ENCODE measurements around the gene HDAC10. TPM values are rescaled to one million over a fixed set of nuclear protein-coding genes. Genes with fewer than 3 reads are reported as not detected.
A peak's percentile ranks its signal among the peaks of the same experiment; 100 is the strongest.

The HDAC10 gene
- total RNA-seq, 2 donors from 2014 or later: 40.5 to 59.1 TPM

DNA sequence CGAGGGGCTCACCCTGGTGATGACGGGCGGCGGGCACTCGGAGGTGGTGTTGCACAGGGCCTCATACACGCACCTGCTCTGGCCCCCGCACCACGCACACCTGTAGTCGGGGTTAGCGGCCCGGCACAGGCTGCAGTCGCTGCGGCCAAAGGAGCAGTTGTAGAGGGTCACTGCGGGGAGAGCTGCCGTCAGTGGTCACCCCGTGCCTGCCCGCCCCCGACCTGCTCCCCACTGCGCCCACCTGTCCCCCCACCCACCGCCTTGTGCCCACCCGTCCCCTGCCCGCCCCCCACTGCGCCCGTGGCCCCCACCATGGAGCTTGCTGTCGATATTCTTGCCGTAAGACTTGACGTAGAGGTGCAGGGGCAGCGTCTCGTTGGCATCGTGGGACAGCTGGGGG is 32.8 kb upstream of the HDAC10 start:
- no peak overlapping the region for H3K9ac ChIP-seq (ENCODE audit: low read depth in 2 of 2, low read length in 2 of 2)
- no peak for DNase-seq
- H3K4me1 ChIP-seq: no peaks in the 10 kb centered on the region
- no peak overlapping the region for H3K4me3 ChIP-seq
- H3K27ac ChIP-seq: no peak overlapping the region
- H3K27me3 ChIP-seq: no peaks in the 10 kb centered on the region
- no peaks in the 10 kb centered on the region for H3K9me3 ChIP-seq
- TF ChIP-seq, protein P1, sequence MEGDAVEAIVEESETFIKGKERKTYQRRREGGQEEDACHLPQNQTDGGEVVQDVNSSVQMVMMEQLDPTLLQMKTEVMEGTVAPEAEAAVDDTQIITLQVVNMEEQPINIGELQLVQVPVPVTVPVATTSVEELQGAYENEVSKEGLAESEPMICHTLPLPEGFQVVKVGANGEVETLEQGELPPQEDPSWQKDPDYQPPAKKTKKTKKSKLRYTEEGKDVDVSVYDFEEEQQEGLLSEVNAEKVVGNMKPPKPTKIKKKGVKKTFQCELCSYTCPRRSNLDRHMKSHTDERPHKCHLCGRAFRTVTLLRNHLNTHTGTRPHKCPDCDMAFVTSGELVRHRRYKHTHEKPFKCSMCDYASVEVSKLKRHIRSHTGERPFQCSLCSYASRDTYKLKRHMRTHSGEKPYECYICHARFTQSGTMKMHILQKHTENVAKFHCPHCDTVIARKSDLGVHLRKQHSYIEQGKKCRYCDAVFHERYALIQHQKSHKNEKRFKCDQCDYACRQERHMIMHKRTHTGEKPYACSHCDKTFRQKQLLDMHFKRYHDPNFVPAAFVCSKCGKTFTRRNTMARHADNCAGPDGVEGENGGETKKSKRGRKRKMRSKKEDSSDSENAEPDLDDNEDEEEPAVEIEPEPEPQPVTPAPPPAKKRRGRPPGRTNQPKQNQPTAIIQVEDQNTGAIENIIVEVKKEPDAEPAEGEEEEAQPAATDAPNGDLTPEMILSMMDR (IDR thresholded peaks at IDR 0.05): no peak
- intact Hi-C loops (cut with DNase I): no loop called here
- H3K36me3 ChIP-seq: peaks cover 41% of the 10 kb centered on the region

DNA sequence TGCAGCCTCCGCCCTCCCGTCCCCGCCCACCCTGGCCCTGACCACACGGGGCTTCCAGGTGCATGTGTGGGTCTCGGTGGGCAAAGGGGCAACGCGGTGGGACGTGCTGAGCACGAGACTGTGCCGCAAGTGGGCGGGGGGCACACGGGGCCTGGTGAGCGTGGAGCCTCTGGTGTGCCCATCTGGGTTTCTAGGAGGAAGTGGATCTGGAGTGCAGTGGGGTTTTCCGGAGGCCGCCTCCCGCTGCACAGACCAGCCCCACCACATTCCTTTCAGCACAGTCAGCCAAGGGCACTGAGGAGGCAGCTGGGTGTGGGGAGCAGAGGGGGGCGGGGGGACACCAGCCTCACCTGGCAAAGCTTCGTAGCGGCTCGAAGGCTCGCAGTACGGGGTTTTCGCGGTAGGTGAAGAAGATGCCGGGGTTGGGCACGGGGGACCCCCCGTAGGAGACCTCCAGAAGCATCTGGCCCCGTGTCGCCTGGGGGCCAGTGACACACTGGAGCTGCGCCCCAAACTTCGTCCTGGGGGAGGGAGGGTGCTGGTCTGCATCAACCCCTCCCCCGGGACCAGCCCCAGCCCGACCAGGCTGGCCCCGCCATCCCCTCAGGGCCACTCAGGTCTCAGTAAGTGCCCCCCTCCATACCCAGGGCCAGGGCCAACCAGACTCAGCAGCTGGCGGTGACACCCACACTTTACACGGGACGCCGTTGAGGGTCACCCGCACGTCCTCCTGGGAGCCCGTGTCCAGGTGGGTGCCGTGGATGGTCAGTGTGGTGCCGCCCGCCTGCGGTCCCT is 31.5 kb upstream of the HDAC10 start:
- no peaks in the 10 kb centered on the region for H3K4me1 ChIP-seq
- DNase-seq: peak; percentile 77
- H3K27ac ChIP-seq: no peak overlapping the region
- no peak overlapping the region for H3K9ac ChIP-seq (ENCODE audit: low read depth in 2 of 2, low read length in 2 of 2)
- no peaks in the 10 kb centered on the region for H3K9me3 ChIP-seq
- no peaks in the 10 kb centered on the region for H3K27me3 ChIP-seq
- H3K4me3 ChIP-seq: no peak overlapping the region
- H3K36me3 ChIP-seq: peaks cover 43% of the 10 kb centered on the region
- intact Hi-C loops (cut with DNase I): no loop called here
- TF ChIP-seq, protein P1 (IDR thresholded peaks at IDR 0.05): no peak

DNA sequence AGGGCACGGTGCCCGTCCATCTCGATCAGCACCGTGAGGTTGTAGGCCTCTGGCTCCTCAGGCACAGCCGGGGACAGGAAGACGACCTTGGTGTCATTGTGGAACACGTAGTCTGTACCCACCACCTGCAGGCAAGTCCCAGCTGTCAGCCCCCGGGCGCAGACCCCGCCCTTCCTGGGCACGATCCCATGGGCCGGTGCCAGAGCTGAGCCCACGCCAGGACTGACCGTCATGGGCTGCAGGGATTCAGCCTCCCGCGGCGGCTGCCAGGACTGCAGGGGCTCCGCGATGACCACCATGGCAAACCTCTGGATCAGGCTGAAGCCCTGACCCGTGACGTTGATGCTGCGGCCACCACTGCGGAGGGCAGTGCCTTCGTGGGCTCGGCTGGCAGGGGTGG is 30.9 kb upstream of the HDAC10 start:
- H3K27ac ChIP-seq: no peak overlapping the region
- no peak overlapping the region for H3K9ac ChIP-seq (ENCODE audit: low read depth in 2 of 2, low read length in 2 of 2)
- H3K4me1 ChIP-seq: no peaks in the 10 kb centered on the region
- no peak overlapping the region for H3K4me3 ChIP-seq
- DNase-seq: no peak
- TF ChIP-seq, protein P1 (IDR thresholded peaks at IDR 0.05): no peak
- H3K27me3 ChIP-seq: no peaks in the 10 kb centered on the region
- H3K9me3 ChIP-seq: no peaks in the 10 kb centered on the region
- peaks cover 42% of the 10 kb centered on the region for H3K36me3 ChIP-seq
- intact Hi-C loops (cut with DNase I): no loop called here

DNA sequence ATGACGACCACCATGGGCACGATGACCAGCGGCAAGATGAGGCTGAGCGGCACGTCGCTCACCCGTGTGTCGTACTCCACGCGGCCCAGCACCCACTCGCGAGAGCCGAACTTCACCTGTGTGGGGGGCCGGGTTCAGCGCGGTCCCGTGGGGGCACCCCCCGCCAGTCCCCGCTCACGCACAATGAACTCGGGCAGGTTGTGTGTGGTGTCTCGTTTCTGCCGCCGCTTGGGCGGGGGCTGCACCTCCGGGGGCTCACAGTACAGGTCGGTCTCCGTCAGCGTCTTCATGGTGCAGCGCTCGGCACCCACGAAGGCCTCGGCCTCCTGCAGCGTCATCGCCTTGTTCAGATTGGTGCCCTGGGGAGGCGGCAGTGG is 30.3 kb upstream of the HDAC10 start:
- H3K27ac ChIP-seq: no peak overlapping the region

DNA sequence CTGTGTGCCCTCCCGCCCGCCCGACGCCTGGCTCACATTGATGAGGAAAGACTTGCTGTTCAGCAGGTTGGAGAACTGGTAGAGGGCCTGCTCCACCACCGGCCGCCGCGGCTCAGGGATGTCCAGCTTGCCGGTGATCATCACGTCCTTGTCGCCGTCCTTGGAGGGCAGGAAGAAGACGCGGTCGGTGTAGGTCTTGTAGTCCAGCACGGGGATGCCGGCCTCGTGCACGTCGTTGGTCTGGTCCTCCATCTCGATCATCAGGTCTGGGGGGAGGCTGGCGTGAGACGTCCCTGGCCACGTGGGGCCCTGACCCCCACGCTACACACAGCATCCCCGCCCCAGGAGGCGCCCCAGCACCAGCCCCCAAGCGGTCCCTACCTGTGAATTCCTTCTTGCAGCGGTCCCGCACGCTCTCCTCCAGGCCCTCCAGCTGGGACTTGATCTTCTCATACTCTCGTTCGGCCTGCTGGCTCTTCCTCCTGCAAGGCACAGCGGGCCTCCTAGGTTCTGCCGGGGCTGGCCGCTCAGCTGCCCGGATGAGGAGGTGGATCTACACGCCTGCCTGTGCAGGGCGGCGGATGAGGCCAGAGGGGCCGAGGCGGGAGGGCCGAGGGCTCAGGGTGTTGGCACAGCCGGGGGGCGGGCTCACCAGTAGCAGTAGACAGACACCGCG is 29.8 kb upstream of the HDAC10 start:
- Histone ChIP-seq H3K27me3 (no peaks in the 10 kb centered on the region), H3K9me3 (no peaks in the 10 kb centered on the region), H3K36me3 (peaks cover 38% of the 10 kb centered on the region), H3K4me3 (no peak overlapping the region), H3K4me1 (no peaks in the 10 kb centered on the region), H3K9ac (ENCODE audit: low read depth in 2 of 2, low read length in 2 of 2) (no peak overlapping the region), H3K27ac (no peak overlapping the region)
- intact Hi-C loops (cut with DNase I): no loop called here
- TF ChIP-seq, protein P1 (IDR thresholded peaks at IDR 0.05): no peak
- no peak for DNase-seq

More for the DNA sequence above, 30.3 kb upstream of the HDAC10 start:
- no peaks in the 10 kb centered on the region for H3K9me3 ChIP-seq
- no peaks in the 10 kb centered on the region for H3K4me1 ChIP-seq
- H3K36me3 ChIP-seq: peaks cover 38% of the 10 kb centered on the region
- intact Hi-C loops (cut with DNase I): no loop called here
- TF ChIP-seq, protein P1 (IDR thresholded peaks at IDR 0.05): no peak
- H3K4me3 ChIP-seq: no peak overlapping the region
- DNase-seq: no peak
- H3K27me3 ChIP-seq: no peaks in the 10 kb centered on the region
- no peak overlapping the region for H3K9ac ChIP-seq (ENCODE audit: low read depth in 2 of 2, low read length in 2 of 2)
